Ishikawa (cell line): Measurements from ENCODE around the gene SRRM3.

ENCODE experiments used
- EP300 ChIP-seq: IDR thresholded peaks from 2 replicates; pipeline ENCODE4 v1.6.1; 2012; ENCODE audit warnings: borderline replicate concordance
- MAX ChIP-seq: IDR thresholded peaks from 2 replicates; pipeline ENCODE4 v1.6.1; 2012
- NFIC ChIP-seq: IDR thresholded peaks from 2 replicates; pipeline ENCODE4 v1.6.1; 2012
- RAD21 ChIP-seq: IDR thresholded peaks from 2 replicates; pipeline ENCODE4 v1.6.1; 2012; ENCODE audit warnings: low read depth
- YY1 ChIP-seq: IDR thresholded peaks from 2 replicates; pipeline ENCODE4 v1.6.1; 2012; ENCODE audit warnings: low read depth

GRCh38 chr7:76292213-76292573 is 90.5 kb downstream of the SRRM3 start:
- TF ChIP-seq NFIC = no peak; the same call in 1 of the 2 replicates
- no peak for TF ChIP-seq EP300
- no peak for TF ChIP-seq YY1
- no peak for TF ChIP-seq MAX
- TF ChIP-seq RAD21 = no peak
